Measurements from ENCODE around the gene SLC35B2.

- TF ChIP-seq CTCF (IDR thresholded peaks at IDR 0.05), result no peak
- no peak for TF ChIP-seq POLR2A (IDR thresholded peaks at IDR 0.05)
These were observed 46.5 kb upstream of the SLC35B2 start for GRCh38 chr6:44303842-44304241.
